ENCODE measurements around the gene APPBP2.
"Not testable (repeated sequence)": the region's sequence is repeated elsewhere in the genome, so short reads cannot be mapped to it uniquely, and the experiment has no call there.

Gene APPBP2

GRCh38 chr17:60428491-60428890, 97.6 kb downstream of the APPBP2 start:
- DNase-seq: not testable (repeated sequence)

GRCh38 chr17:60426596-60426995, 99.4 kb downstream of the APPBP2 start:
- DNase-seq: no peak

DNA sequence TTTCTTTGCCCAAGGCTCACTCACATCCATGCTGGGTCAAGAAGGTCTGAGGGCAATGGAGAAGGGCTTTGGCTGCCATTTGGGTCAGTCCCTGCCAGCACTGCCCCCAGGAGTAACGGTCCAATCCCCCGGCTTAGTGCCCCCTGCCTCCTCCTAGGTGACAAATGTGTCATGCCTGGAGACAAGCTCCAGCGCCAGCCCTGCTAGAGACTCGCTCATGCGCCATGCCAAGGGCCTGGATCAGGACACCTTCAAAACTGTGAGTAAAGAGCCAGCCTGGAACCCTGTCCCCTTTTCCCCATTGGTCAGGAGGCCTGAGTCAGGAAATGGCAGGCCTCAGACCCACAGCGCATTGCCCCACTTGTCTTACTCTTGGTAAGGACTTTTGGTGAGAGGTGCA, 100.4 kb downstream of the APPBP2 start:
- no peak for DNase-seq

GRCh38 chr17:60423865-60424264, 102.2 kb downstream of the APPBP2 start:
- no peak for DNase-seq

GRCh38 chr17:60422162-60422665, 103.8 kb downstream of the APPBP2 start, which contains the start of gene CHCT1:
Gene CHCT1 (plus strand): TSS chr17:60422489. CDS start chr17:60422593, 104 bp downstream.
- no peak for DNase-seq

- peak; percentile 25 for DNase-seq
Observed at GRCh38 chr17:60421273-60422161, 104.5 kb downstream of the APPBP2 start.

DNA sequence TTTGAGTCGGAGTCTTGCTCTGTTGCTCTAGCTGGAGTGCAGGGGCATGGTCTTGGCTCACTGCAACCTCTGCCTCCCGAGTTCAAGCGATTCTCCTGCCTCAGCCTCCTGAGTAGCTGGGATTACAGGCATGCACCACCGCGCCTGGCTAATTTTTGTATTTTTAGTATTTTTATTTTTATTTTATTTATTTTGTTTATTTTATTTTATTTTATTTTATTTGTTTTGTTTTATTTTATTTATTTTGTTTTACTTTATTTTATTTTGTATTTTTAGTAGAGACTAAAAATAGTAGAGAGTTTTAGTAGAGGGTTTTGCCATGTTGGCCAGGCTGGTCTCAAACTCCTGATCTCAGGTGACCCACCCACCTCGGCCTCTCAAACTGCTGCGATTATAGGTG, 106.2 kb downstream of the APPBP2 start:
- not testable (repeated sequence) for DNase-seq

- not testable (repeated sequence) for DNase-seq
Observed at GRCh38 chr17:60419003-60419402, 107.0 kb downstream of the APPBP2 start.

DNA sequence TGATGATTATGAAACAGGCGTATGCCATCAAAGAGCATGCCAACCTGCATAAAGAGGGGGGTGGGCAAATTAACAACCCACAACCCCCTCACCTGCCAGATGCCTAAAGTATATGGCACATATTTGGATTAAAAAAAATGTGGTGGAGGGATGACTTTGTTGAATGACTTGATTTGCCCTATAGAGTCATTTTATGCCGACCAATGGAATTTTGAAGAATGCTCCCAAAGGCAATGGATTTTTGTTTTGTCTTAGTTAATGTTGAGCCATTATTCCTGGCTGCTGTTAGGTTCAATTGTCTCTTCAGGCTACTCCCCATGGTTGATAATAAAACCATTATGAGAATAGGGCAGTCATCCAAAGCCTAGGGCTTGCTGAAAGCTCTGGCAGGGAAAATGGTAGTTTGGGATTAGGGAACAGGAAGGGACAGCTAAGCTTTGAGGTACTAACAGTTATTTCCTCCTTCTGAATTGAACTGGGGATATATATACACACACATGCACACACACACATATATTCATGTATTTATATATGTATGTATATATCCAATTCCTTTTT, 109.6 kb downstream of the APPBP2 start:
- DNase-seq: no peak

DNA sequence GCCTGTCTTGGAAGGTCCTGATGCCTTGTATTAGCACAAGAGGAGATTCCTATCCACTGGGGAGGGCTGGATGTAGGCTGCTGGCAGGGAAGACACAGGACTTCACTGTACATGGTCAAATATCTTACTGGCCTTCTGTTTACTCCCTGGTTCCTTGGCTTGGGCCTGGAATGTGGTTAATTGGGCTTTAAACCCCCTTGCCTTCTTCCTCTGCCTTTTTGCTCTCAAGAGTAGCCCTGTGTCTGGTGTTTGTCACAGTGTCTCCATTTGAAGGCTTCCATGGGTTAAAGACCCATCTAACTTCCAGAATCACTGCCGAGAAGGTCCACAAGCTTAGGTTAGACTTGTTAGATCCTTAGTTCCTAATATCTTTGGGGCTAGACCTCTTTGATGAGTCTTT, 110.9 kb downstream of the APPBP2 start:
- DNase-seq: no peak

DNA sequence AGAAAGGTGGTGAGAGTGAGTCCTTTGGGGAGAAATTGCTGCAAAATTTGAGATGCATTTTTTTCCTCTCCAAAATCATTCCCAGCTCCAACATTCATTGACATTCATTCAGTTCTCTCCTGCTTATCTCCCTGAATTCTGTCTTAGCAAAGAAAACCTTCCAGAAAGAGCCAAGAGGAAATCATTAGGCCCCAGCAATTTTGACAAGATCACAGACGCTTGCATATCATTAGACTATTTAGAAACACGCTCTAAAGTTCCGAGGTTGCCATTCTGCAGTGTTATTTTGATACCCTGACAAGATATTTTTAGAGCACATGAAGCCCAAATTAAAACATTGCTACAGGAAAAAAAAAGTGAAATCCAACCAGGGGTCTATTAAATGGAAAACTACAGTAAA, 113.3 kb downstream of the APPBP2 start:
- no peak for DNase-seq

- no peak for DNase-seq
Observed at GRCh38 chr17:60410001-60410400, 116.0 kb downstream of the APPBP2 start.

DNA sequence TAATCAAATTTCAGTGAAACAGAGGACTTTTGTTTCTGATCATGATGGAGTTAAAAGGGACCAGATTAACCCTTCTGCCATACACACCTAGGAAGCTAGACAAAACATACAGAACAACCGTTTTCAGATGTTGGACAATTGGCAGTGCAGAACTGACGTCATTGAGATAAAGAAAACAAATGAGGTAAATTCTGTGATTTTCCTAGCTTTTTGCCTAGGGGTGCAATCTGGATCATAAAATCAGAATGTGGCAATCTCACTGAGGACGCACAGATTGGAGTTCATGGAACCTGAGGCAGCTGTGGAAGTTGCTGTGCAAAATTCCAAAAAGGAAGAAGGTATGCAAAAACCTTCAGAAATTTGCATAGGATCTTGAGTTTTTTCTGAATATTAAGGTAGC, 119.2 kb downstream of the APPBP2 start:
- no peak for DNase-seq

- DNase-seq: no peak
Observed at GRCh38 chr17:60403962-60404361, 122.1 kb downstream of the APPBP2 start.

DNA sequence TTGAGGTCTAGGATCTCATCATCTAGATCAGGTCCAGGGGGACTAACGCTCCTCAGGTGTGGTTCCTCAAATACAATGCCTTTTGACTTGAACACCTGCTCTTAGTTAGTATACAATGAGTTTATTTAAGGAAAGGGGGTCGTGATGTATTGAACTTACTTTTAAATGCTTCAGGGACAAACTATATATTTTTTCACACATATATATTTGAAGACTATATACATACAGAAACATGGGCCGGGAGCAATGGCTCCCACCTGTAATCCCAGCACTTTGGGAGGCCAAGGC, 122.6 kb downstream of the APPBP2 start:
- no peak for DNase-seq

GRCh38 chr17:60401819-60402218, 124.2 kb downstream of the APPBP2 start:
- DNase-seq: no peak

GRCh38 chr17:60398227-60398959, 127.6 kb downstream of the APPBP2 start:
- DNase-seq: no peak

DNA sequence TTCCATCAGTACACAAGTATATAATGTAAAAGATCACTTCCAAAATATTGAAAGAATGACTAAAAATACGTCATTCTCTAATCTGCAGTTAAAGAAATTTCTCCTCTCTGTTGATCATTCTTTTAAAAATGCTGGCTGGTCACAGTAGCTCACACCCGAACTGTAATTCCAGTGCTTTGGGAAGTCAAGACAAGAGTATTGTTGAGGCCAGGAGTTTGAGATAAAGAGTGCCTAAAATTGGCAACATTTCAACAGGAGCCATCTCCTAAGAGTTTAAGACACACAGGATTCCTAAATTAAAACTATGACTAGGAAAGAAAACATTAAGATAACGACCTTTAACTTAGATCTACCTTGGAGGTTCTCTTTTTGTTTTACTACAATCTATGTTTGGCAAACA, 129.6 kb downstream of the APPBP2 start:
- no peak for DNase-seq

DNA sequence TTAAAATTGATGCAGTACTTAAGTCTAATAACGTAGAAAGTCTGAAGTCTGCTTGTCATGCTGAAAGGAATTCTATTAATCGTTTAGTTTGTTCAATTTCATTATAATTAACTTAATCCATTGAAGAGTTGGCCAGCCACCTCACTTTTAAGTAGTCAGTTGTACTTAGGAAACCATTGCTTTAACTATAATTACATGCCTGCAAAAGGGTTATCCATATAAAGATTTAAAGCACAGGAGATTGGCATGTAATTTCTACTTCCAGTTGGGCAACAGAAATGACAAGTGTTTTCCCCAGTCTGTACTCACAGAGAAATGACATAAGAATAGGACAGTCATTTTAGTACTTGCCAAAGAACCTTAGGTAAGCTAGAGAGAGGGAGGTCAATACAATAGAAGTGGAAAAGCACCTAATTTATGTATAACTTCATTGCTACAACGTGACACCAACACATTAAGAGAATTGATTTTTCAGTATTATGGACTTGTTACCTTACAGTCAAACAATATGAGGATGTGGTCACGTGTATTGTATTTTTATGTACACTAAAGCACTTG, 130.5 kb downstream of the APPBP2 start:
- DNase-seq: no peak

GRCh38 chr17:60393840-60394723, 132.0 kb downstream of the APPBP2 start:
- no peak for DNase-seq

Measured in amniotic stem cell (primary cell).